Measurements from ENCODE around the gene HRC. TPM values are rescaled to one million over a fixed set of nuclear protein-coding genes. Genes with fewer than 3 reads are reported as not detected.
A peak's percentile ranks its signal among the peaks of the same experiment; 100 is the strongest.

The HRC gene
- total and polyA plus RNA-seq, 2 of the 8 experiments (the other 6 are each of a cell fraction or from before 2014, with no cell fraction given) = 2.3 to 2.6 TPM

DNA sequence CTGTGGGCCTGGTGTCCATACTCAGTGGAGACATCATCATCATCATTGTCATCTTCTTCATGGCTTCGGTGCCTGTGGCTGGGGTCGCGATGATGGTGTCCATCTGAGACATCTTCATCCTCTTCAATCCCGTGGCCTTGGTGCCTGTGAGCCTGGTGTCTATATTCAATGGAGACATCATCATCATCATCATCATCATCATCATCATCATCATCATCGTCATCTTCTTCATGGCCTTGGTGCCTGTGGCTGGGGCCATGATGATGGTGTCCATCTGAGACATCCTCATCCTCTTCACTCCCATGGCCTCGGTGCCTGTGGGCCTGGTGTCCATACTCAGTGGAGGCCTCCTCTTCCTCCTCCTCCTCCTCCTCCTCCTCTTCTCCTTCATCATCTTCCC is 917 bp downstream of the HRC start:
- no peak overlapping the region for H3K56ac ChIP-seq (replicated peaks; ENCODE audit: insufficient read length, low read depth, low read length)
- no peaks in the 10 kb centered on the region for H3K9me3 ChIP-seq (ENCODE audit: insufficient read depth in 2 of 2, low read depth in 1 of 2, low read length in 1 of 2)
- WGBS, 2 experiments (ENCODE audit: extremely low coverage in 1 of 2, insufficient coverage in 1 of 2, insufficient read length in 1 of 2, insufficient replicate concordance in 2 of 2, low coverage in 1 of 2, low lambda C conversion rate in 2 of 2, missing lambda C conversion rate in 1 of 2) = 89% methylated on average over 6 of the region's 6 CpGs; no CpG with 5 or more reads in 1 of the 2 experiments
- no peak overlapping the region for H3K4me3 ChIP-seq (ENCODE audit: extremely low read depth in 1 of 4, insufficient read depth in 2 of 4, low read depth in 3 of 4, low read length in 4 of 4)
- H4K5ac ChIP-seq (ENCODE audit: insufficient read length, low read depth, low read length) = no peak overlapping the region
- H3K79me2 ChIP-seq (ENCODE audit: control insufficient read depth in 1 of 2, insufficient read depth in 2 of 2, low read length in 2 of 2) = no peaks in the 10 kb centered on the region
- no peak for DNase-seq (ENCODE audit: low read depth in 1 of 2, low spot score in 2 of 2)
- peaks cover 0 to 14% (median 9%) of the 10 kb centered on the region in 4 experiments; a peak in 4 of 7 replicates for H3K27me3 ChIP-seq (replicated peaks in 1 of 4; ENCODE audit: control insufficient read depth in 3 of 4, extremely low read depth in 1 of 4, insufficient read depth in 3 of 4, low read length in 3 of 4)
- H4K91ac ChIP-seq (replicated peaks; ENCODE audit: insufficient read length, low read length) = peak overlapping the region; percentile 61
- no peak overlapping the region for H3K14ac ChIP-seq (ENCODE audit: insufficient read length)
- no peak for FAIRE-seq
- no peak overlapping the region for H3K27ac ChIP-seq (ENCODE audit: low read depth, low read length)
- H3K36me3 ChIP-seq (ENCODE audit: control insufficient read depth in 2 of 4, insufficient read depth in 4 of 4, low read length in 3 of 4) = no peaks in the 10 kb centered on the region
- H3K4ac ChIP-seq (replicated peaks; ENCODE audit: insufficient read length, low read depth, low read length) = no peak overlapping the region
- peak overlapping the region; percentile 82; the same call in 1 of the 2 replicates for H2BK15ac ChIP-seq (ENCODE audit: low read length)
- no peaks in the 10 kb centered on the region for H3K79me1 ChIP-seq (ENCODE audit: low read depth, low read length)
- TF ChIP-seq EP300 (IDR thresholded peaks at IDR 0.05; ENCODE audit: borderline replicate concordance in 1 of 2, low read depth in 2 of 2, low read length in 2 of 2) (no peak), RNF2 (IDR thresholded peaks at IDR 0.05; ENCODE audit: borderline replicate concordance, low read depth, low read length, missing control alignments, poor library complexity, severe bottlenecking) (no peak), JUN (IDR thresholded peaks at IDR 0.05; ENCODE audit: low read depth, low read length) (no peak), SIRT6 (IDR thresholded peaks at IDR 0.05; ENCODE audit: low read length) (no peak), JUND (IDR thresholded peaks at IDR 0.05; ENCODE audit: low read length) (no peak), TEAD4 (IDR thresholded peaks at IDR 0.05; ENCODE audit: low read depth, low read length) (no peak), CHD2 (IDR thresholded peaks at IDR 0.05; ENCODE audit: low read length) (no peak), POLR2AphosphoS5 (IDR thresholded peaks at IDR 0.05; ENCODE audit: low read depth, low read length) (no peak), SUZ12 (IDR thresholded peaks at IDR 0.05; ENCODE audit: low read length) (no peak), YY1 (IDR thresholded peaks at IDR 0.05; ENCODE audit: low read depth, low read length) (no peak), ASH2L (IDR thresholded peaks at IDR 0.05; ENCODE audit: low read length) (no peak), TAF7 (optimal IDR thresholded peaks at IDR 0.05; ENCODE audit: borderline replicate concordance, low read depth, low read length) (no peak), CBX8 (IDR thresholded peaks at IDR 0.05; ENCODE audit: borderline replicate concordance, low read depth, low read length) (no peak), SP1 (IDR thresholded peaks at IDR 0.05; ENCODE audit: low read depth, low read length) (no peak)
- H3K9ac ChIP-seq (replicated peaks in 1 of 4; ENCODE audit: extremely low read depth in 1 of 4, low read depth in 3 of 4, low read length in 3 of 4) = no peak overlapping the region
- H4K8ac ChIP-seq (ENCODE audit: extremely low read depth, insufficient read depth, low read length) = no peak overlapping the region; the same call in 1 of the 2 replicates
- no peak overlapping the region for H3K23ac ChIP-seq (ENCODE audit: insufficient read length)
- peak overlapping the region; percentile 45; the same call in 1 of the 2 replicates for H2BK12ac ChIP-seq (ENCODE audit: low read depth, low read length)
- H2AFZ ChIP-seq (ENCODE audit: low read length) = no peak overlapping the region
- peaks cover 27% of the 10 kb centered on the region for H3K23me2 ChIP-seq (ENCODE audit: low read depth, low read length)
- ChIA-PET POLR2A (ENCODE audit: partially characterized antibody) (no interaction called here), CTCF (ENCODE audit: partially characterized antibody) (interaction anchor here (2.0 to 2.2 kb wide), 2 partner anchors 8 to 57 kb away, joined by 8 to 9 read pairs; no protein-coding TSS in a partner anchor)
- no peaks in the 10 kb centered on the region for H4K20me1 ChIP-seq (replicated peaks in 1 of 2; ENCODE audit: control insufficient read depth in 1 of 2, insufficient read depth in 2 of 2, low read length in 2 of 2)
- no peak overlapping the region for H3K18ac ChIP-seq (ENCODE audit: extremely low read depth, low read length)
- no peak overlapping the region for H2BK20ac ChIP-seq (ENCODE audit: low read length)
- H2BK5ac ChIP-seq (ENCODE audit: low read depth, low read length) = no peak overlapping the region
- no peak overlapping the region for H2BK120ac ChIP-seq (replicated peaks; ENCODE audit: low read depth, low read length)
- H3K4me2 ChIP-seq (ENCODE audit: insufficient read depth in 1 of 2, low read depth in 2 of 2, low read length in 2 of 2) = no peak overlapping the region; a peak in 1 of 4 replicates
- peaks cover 0 to 26% (median 16%) of the 10 kb centered on the region in 4 experiments; a peak in 6 of 7 replicates for H3K4me1 ChIP-seq (replicated peaks in 1 of 4; ENCODE audit: control insufficient read depth in 3 of 4, insufficient read depth in 4 of 4, low read length in 3 of 4)
- peak overlapping the region; percentile 58 for H2AK5ac ChIP-seq (ENCODE audit: low read depth, low read length)

All from H1 (cell line).